ENCODE measurements around the gene GLUL. TPM values are rescaled to one million over a fixed set of nuclear protein-coding genes. Genes with fewer than 3 reads are reported as not detected.

The GLUL gene
- total and polyA plus RNA-seq, 4 experiments from 2014 or later: 78.5 to 96.0 (median 89.5) TPM

DNA sequence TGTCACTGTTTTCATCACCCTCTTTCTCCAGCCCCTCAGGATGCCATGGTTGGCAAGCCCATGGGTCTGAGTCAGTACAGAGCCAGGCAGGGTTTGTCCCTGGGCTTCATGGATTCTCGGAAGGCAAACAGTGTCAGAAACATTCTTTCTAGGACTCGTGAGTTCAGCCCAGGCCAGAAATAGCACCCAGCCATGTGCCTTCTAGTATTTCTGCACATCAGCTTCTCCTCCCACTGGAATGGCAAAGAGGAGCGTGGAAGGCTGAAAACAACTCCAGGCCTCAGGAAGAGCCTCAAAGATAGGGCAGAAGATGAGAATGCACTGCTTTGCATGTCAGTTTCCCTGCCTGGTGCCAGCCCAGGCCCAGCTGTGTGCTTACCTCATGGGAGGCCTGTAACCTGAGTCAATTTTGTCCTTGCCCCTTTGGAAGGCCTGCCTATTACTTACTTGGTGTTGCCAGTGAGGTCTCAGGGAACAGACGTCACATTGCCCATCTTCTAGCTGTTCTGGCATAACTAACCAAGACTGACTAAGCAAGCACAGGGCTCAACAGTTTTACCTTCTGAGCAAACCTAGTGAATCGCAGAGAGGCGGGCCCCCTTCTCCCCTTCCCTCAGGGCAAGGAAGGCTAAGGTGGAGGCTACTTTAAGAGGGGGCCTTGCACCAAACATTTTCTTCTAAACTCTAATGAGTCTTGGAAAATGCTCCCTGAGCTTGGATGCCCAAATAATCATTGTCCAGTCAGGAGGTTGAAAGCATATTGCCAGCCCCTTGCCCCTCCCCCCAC is 42.4 kb downstream of the GLUL start:
- H3K9me3 Mint-ChIP-seq: no peaks in the 10 kb centered on the region
- intact Hi-C loops (cut with micrococcal nuclease): no loop called here

DNA sequence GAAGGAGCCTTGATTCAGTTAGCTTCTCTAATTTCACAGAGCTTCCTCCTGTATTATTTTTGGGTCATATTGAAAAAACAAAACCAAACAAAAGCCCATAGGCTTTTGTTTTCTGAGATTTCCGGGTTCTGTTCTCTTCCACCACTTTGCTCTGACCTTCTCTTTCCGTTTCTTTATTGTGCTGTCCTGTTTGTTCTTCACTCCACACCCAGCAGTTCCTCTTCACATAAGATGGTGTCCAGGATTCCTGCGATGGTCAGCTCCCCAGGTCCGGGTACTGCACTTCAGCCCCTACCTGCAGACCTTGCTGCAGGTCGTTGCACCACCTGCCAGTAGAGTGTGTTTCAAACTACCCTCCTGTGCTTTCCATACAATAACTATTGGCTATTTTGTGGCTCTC is 44.6 kb downstream of the GLUL start:
- Histone ChIP-seq H3K27me3 (ENCODE audit: insufficient read depth, low read length) (no peaks in the 10 kb centered on the region), H3K9me3 (ENCODE audit: control insufficient read depth in 1 of 2, low read length in 2 of 2) (no peaks in the 10 kb centered on the region), H3K4me3 (ENCODE audit: low read length in 2 of 2) (no peak overlapping the region), H3K36me3 (ENCODE audit: insufficient read depth, low read length) (no peaks in the 10 kb centered on the region), H3K27ac (ENCODE audit: low read depth, low read length) (no peak overlapping the region), H3K4me1 (ENCODE audit: insufficient read depth, low read length) (no peaks in the 10 kb centered on the region)
- Mint-ChIP-seq H3K27ac (no peak overlapping the region), H3K36me3 (no peaks in the 10 kb centered on the region), H3K4me3 (no peak overlapping the region), H3K27me3 (peaks cover 2 to 6% of the 10 kb centered on the region in 2 donors), H3K4me1 (no peaks in the 10 kb centered on the region), H3K9me3 (no peaks in the 10 kb centered on the region)
- DNase-seq: no peak
- CTCF ChIA-PET (ENCODE audit: partially characterized antibody): no interaction called here
- POLR2A ChIA-PET (ENCODE audit: partially characterized antibody): no interaction called here
- intact Hi-C loops (cut with micrococcal nuclease): no loop called here

More for the DNA sequence above, 42.4 kb downstream of the GLUL start:
- no peaks in the 10 kb centered on the region for H3K36me3 Mint-ChIP-seq
- Histone ChIP-seq H3K27me3 (ENCODE audit: insufficient read depth, low read length) (no peaks in the 10 kb centered on the region), H3K9me3 (ENCODE audit: control insufficient read depth in 1 of 2, low read length in 2 of 2) (no peaks in the 10 kb centered on the region), H3K36me3 (ENCODE audit: insufficient read depth, low read length) (no peaks in the 10 kb centered on the region), H3K27ac (ENCODE audit: low read depth, low read length) (no peak overlapping the region), H3K4me1 (ENCODE audit: insufficient read depth, low read length) (no peaks in the 10 kb centered on the region), H3K4me3 (ENCODE audit: low read length in 2 of 2) (no peak overlapping the region)
- ChIA-PET POLR2A (ENCODE audit: partially characterized antibody) (no interaction called here), CTCF (ENCODE audit: partially characterized antibody) (interaction anchor here (0.6 kb wide), 1 partner anchor 1179 kb away, joined by 3 read pairs; no protein-coding TSS in a partner anchor)
- peaks cover 2 to 6% of the 10 kb centered on the region in 2 donors for H3K27me3 Mint-ChIP-seq
- H3K27ac Mint-ChIP-seq: no peak overlapping the region
- no peak for DNase-seq
- H3K4me3 Mint-ChIP-seq: no peak overlapping the region
- no peaks in the 10 kb centered on the region for H3K4me1 Mint-ChIP-seq

DNA sequence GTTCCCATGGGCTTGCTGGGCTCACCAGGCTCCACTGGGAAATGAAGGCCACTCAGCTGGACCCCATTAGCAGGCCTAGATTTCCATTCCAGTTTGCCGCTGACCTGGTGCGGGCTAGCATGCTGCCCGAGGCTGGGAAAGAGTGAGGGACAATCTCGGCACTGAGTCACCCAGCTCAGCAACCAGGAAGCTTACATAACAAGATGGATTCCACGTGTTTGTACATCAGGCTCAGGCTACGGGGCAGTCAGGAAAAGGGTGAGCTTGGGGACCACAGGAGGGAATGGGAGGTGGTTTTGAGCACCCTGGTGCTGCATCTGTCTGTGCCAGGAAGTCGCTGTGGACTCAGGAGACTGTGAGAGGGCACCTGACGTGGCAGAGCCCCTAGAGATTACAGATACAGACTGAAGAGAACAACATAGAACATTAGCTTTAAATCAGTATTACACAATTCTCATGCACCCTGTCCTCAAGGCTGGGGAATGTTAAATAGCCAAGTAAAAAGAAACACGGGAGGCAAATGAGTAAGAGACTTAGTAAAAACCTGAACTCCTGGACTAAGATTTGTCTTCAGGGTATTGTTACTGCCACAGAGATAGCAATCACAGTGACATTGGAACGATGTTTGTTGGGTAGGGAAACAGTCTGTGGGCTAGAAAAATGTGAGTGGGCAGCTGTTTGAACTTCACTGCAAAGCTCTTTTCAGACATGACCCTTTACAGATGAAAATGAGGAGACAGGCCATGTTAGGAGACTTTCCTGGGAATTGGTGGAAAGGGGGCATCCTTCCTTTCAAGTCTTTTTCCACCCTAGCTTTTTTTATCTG is 51.1 kb downstream of the GLUL start:
- POLR2A ChIA-PET (ENCODE audit: partially characterized antibody): interaction anchor here (0.7 kb wide), 1 partner anchor 48 kb away, joined by 3 read pairs; no protein-coding TSS in a partner anchor
- H3K27me3 Mint-ChIP-seq: peaks cover 0 to 2% of the 10 kb centered on the region in 2 donors
- no peak overlapping the region for H3K27ac ChIP-seq (ENCODE audit: low read depth, low read length)
- H3K4me3 ChIP-seq (ENCODE audit: low read length in 2 of 2): no peak overlapping the region
- H3K27me3 ChIP-seq (ENCODE audit: insufficient read depth, low read length): no peaks in the 10 kb centered on the region
- CTCF ChIA-PET (ENCODE audit: partially characterized antibody): no interaction called here
- intact Hi-C loops (cut with micrococcal nuclease): no loop called here
- H3K36me3 Mint-ChIP-seq: no peaks in the 10 kb centered on the region
- no peaks in the 10 kb centered on the region for H3K4me1 ChIP-seq (ENCODE audit: insufficient read depth, low read length)
- no peaks in the 10 kb centered on the region for H3K9me3 ChIP-seq (ENCODE audit: control insufficient read depth in 1 of 2, low read length in 2 of 2)
- no peak overlapping the region for H3K27ac Mint-ChIP-seq
- H3K4me1 Mint-ChIP-seq: peaks cover 0 to 1% (median 0%) of the 10 kb centered on the region in 4 donors
- no peaks in the 10 kb centered on the region for H3K36me3 ChIP-seq (ENCODE audit: insufficient read depth, low read length)
- H3K4me3 Mint-ChIP-seq: no peak overlapping the region
- H3K9me3 Mint-ChIP-seq: no peaks in the 10 kb centered on the region
- DNase-seq: no peak

DNA sequence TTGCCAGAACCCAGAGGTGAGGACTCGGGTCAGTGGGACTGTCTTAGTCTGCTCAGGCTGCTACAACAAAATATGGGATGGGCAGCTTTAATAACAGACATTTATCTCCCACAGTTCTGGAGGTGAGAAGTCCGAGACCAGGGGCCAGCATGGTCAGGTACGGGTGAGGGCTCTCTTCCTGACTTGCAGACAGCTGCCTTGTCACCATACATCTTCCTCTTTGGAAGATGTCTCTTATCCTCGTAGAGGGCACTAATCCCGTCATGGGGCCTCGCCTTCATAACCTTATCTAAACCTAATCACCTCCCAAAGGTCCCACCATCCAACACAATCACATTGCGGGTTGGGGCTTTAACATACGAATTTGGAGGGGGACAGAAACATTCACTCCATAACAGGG is 51.9 kb downstream of the GLUL start:
- no peaks in the 10 kb centered on the region for H3K27me3 ChIP-seq (ENCODE audit: insufficient read depth, low read length)
- intact Hi-C loops (cut with micrococcal nuclease): no loop called here
- Mint-ChIP-seq H3K4me3 (no peak overlapping the region), H3K9me3 (no peaks in the 10 kb centered on the region), H3K27ac (no peak overlapping the region), H3K36me3 (no peaks in the 10 kb centered on the region), H3K4me1 (peaks cover 0 to 1% (median 0%) of the 10 kb centered on the region in 4 donors), H3K27me3 (peaks cover 0 to 2% of the 10 kb centered on the region in 2 donors)
- no peak for DNase-seq
- H3K36me3 ChIP-seq (ENCODE audit: insufficient read depth, low read length): no peaks in the 10 kb centered on the region
- no peaks in the 10 kb centered on the region for H3K4me1 ChIP-seq (ENCODE audit: insufficient read depth, low read length)
- POLR2A ChIA-PET (ENCODE audit: partially characterized antibody): no interaction called here
- CTCF ChIA-PET (ENCODE audit: partially characterized antibody): no interaction called here
- H3K4me3 ChIP-seq (ENCODE audit: low read length in 2 of 2): no peak overlapping the region
- no peaks in the 10 kb centered on the region for H3K9me3 ChIP-seq (ENCODE audit: control insufficient read depth in 1 of 2, low read length in 2 of 2)
- no peak overlapping the region for H3K27ac ChIP-seq (ENCODE audit: low read depth, low read length)

DNA sequence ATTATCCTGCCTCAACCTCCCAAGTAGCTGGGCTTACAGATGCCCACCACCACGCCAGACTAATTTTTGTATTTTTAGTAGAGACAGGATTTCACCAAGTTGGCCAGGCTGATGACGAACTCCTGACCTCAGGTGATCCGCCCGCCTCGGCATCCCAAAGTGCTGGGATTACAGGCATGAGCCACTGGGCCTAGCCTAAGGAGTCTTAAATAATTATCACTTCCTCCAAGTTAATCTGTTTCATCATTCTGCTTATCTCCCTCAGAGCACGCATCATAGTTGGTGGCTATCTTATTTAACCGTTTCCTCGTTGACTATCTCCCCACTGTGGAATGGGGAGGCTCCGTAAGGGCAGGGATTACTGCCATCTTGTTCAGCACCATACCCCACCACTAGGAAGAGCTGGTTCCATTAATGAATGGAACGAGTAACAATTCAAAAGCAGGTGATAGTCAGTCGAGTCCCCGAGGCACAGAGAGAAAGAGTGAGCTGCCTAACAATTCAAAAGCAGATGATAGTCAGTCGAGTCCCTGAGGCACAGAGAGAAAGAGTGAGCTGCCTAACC is 52.7 kb downstream of the GLUL start:
- ChIA-PET CTCF (ENCODE audit: partially characterized antibody) (no interaction called here), POLR2A (ENCODE audit: partially characterized antibody) (no interaction called here)
- Histone ChIP-seq H3K4me1 (ENCODE audit: insufficient read depth, low read length) (no peaks in the 10 kb centered on the region), H3K27me3 (ENCODE audit: insufficient read depth, low read length) (no peaks in the 10 kb centered on the region), H3K9me3 (ENCODE audit: control insufficient read depth in 1 of 2, low read length in 2 of 2) (no peaks in the 10 kb centered on the region), H3K4me3 (ENCODE audit: low read length in 2 of 2) (no peak overlapping the region), H3K36me3 (ENCODE audit: insufficient read depth, low read length) (no peaks in the 10 kb centered on the region), H3K27ac (ENCODE audit: low read depth, low read length) (no peak overlapping the region)
- no peak overlapping the region for H3K4me3 Mint-ChIP-seq
- H3K27ac Mint-ChIP-seq: no peak overlapping the region
- intact Hi-C loops (cut with micrococcal nuclease): no loop called here
- no peaks in the 10 kb centered on the region for H3K36me3 Mint-ChIP-seq
- H3K9me3 Mint-ChIP-seq: no peaks in the 10 kb centered on the region
- no peak for DNase-seq
- H3K27me3 Mint-ChIP-seq: peaks cover 0 to 2% of the 10 kb centered on the region in 2 donors
- peaks cover 0 to 1% (median 0%) of the 10 kb centered on the region in 4 donors for H3K4me1 Mint-ChIP-seq

DNA sequence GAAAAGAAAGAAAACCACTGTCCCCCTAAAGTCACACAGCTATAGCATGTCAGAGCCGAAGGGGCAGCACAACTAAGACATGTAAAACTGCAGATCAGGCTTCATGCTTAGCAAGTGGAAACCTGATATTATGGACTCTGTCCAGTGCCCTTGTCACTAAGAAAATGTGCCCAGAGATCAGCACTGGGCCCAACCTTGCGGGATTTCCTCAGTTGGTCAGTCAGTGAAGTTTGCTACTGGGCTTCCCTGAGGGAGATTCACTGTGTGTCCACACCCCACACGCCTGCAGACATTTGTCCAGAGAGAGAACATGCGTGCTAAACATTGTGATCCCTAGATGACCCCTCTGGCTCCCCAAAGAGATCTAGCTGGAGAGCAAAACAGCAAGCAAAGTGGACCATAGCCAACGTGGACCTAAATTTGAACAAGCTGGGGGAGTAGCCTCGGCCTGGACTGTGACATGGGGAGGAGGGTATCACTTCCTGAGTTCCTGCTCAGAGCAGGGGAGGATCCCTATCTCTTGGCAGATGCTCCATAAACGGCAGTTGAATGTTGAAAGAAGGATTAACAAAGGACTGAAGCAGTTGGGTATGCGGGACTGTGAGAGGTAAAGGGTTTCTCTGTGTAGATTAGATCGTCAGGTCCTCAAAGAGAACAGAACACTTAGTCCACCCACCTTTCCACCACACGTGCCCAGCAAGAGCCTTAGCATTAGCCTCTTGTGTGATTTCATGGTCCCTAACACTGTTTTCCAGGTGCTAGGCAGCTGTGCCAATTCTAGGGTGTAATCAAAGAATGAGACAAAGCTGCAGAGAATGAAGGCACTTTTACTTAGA is 53.6 kb downstream of the GLUL start:
- H3K4me3 ChIP-seq (ENCODE audit: low read length in 2 of 2): no peak overlapping the region
- POLR2A ChIA-PET (ENCODE audit: partially characterized antibody): no interaction called here
- no peak overlapping the region for H3K27ac ChIP-seq (ENCODE audit: low read depth, low read length)
- no peaks in the 10 kb centered on the region for H3K4me1 ChIP-seq (ENCODE audit: insufficient read depth, low read length)
- no peaks in the 10 kb centered on the region for H3K27me3 ChIP-seq (ENCODE audit: insufficient read depth, low read length)
- CTCF ChIA-PET (ENCODE audit: partially characterized antibody): no interaction called here
- peaks cover 0 to 2% of the 10 kb centered on the region in 2 donors for H3K27me3 Mint-ChIP-seq
- no peaks in the 10 kb centered on the region for H3K36me3 ChIP-seq (ENCODE audit: insufficient read depth, low read length)
- peak overlapping the region in 1 of 7 donors; percentile 50 for H3K27ac Mint-ChIP-seq
- no peak overlapping the region for H3K4me3 Mint-ChIP-seq
- H3K36me3 Mint-ChIP-seq: no peaks in the 10 kb centered on the region
- DNase-seq: no peak
- peaks cover 0 to 1% (median 0%) of the 10 kb centered on the region in 4 donors for H3K4me1 Mint-ChIP-seq
- H3K9me3 ChIP-seq (ENCODE audit: control insufficient read depth in 1 of 2, low read length in 2 of 2): no peaks in the 10 kb centered on the region
- intact Hi-C loops (cut with micrococcal nuclease): no loop called here
- H3K9me3 Mint-ChIP-seq: no peaks in the 10 kb centered on the region
